NCI-H1092 treated with DMSO at 0.1 percent for 48 hours (cell line): ENCODE data around the gene SNX2.
"Not testable (repeated sequence)": the region's sequence is repeated elsewhere in the genome, so short reads cannot be mapped to it uniquely, and the experiment has no call there.

ENCODE experiments used
- DNase-seq: peaks from one replicate; lab custom pipeline; 2025; lab: John Stamatoyannopoulos, UW

The SNX2 gene, protein sequence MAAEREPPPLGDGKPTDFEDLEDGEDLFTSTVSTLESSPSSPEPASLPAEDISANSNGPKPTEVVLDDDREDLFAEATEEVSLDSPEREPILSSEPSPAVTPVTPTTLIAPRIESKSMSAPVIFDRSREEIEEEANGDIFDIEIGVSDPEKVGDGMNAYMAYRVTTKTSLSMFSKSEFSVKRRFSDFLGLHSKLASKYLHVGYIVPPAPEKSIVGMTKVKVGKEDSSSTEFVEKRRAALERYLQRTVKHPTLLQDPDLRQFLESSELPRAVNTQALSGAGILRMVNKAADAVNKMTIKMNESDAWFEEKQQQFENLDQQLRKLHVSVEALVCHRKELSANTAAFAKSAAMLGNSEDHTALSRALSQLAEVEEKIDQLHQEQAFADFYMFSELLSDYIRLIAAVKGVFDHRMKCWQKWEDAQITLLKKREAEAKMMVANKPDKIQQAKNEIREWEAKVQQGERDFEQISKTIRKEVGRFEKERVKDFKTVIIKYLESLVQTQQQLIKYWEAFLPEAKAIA

DNA sequence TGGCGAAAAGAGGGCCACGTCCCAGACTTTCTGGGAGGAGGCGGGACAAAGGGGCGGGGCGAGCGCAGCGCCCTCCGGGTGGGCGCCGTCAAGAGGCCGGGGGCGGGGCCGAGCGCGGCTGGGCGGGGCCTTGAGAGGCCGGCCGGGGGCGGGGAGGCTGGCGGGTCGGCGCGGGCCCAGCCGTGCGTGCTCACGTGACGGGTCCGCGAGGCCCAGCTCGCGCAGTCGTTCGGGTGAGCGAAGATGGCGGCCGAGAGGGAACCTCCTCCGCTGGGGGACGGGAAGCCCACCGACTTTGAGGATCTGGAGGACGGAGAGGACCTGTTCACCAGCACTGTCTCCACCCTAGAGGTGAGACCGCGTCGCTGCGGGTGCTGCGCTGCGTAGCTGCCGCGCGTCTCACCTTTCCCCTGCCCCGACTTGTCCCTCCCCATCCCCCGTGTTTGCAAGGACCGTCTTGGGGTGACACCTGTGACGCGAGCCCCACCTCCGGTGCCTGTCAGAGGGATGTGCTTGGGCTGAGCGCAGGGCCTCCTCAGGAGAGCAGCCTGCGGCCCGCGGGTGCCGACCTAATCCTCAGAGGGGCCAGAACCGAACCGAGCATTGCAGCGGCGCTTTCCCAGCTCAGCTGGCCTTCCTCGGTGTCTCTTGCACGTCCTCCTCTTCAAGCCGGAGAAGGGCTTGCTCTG is at the start of gene SNX2:
TSS of gene SNX2 (plus strand) at position 220 of the 689 bp plus-strand sequence. CDS start at position 244, 24 bp downstream.
- peak; percentile 73 for DNase-seq

DNA sequence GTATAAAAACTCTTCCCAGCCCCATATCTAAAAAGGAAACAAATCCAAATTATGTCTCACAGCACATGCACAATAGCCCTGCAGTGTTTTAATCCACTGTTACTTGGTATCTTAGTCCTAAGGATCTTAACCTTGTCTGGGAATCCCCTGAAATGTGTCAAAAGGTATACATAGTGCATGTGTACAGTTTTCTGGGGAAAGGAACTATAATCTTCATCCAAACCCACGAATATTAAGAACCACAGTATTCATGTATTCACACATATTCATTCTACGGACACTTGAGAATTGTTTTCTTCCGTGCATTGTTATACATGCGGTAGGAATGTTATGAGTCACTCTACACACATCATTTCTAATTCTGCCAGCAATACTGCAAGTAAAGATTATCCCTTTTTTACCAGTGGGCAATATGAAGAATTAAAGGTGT is 47.8 kb upstream of the SNX2 start:
- no peak for DNase-seq

DNA sequence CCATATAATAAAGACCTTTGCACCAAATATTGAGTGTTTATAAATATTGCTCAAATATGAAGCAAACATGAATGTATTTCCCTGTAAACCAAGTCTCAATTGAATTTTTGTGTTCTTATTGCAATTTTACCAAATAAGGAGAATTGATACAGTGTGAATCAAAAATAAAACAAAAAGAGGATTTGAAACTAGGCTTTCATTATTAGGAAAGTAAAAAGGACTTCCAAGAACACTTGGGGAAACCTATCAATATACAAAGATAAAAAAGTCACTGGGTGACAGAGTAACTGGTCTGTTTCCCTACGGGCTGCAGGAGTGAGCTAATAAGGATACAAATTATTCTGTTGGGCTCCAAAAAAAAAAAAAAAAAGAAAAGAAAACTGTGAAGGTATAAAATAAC is 44.8 kb upstream of the SNX2 start:
- DNase-seq: no peak

DNA sequence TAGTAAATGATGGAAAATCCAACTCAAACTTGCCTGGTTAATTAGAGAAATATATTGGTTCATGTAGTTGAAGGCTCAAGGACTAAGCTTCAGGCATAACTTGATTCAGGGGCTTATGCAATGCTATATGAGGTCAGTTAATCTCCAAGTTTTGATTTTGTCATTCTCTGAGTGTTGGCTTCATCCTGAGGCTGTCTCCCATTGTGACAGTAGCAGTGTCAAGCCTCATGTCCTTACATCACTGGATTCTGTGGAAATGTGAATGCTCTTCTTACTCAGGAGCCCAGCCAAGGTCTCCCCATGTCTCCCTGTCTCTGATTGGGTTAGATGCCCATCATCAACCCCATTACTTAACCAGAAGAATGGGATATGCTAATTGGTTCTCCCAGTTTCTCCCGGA is 44.4 kb upstream of the SNX2 start:
- DNase-seq: no peak

DNA sequence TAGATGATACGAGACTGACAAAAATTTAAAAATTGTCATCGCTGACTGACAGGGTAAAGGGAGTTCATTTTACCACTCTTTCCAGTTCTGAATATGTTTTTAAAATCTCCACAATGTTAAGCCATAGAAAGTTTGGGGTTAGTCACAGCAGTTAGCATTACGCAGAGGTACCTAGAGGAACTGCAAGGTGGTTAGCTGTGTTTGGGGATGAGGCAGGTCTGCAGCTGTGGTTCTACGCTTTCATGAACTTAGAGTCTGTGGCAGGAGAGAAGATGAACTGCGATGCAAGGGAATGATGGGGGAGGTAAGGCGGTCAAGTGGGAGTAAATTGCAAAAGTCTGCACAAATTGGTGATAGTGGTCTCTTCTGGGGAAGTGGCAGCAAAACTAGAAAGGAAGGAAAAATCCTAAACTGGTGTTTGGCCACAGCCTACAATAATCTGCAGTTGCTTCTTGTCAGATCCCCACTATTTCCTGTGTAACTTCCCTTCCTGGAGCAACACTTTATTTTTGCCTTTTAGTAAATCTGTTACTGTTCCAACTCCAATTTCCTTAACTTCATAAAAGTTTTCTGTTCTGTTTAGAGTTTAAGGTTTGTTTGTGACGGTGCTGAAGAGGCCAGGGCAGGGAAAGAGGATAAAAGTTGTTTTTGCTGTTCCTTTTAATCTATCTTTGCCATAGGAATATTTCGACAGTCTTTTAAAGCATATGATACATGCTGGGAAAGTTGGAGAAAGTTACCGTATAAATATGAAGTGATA is 38.6 kb upstream of the SNX2 start:
- DNase-seq: no peak

DNA sequence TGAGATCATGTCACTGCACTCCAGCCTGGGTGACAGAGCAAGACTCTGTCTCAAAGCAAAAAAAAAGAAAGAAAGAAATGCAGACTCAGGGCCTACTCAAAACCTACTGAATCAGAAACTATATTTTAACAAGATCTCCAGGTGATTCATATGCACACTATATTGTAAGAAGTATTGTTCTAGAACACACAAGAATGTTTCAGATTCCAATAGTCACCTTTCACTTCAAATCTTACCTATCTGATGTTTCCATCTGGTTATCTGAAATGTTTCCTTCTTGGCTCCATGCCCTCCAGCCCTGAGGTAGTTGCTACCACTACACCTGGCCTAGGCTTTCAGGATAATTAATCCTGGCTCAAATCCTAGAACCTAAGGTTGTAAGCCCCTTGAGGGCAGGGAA is 36.8 kb upstream of the SNX2 start:
- DNase-seq: no peak

DNA sequence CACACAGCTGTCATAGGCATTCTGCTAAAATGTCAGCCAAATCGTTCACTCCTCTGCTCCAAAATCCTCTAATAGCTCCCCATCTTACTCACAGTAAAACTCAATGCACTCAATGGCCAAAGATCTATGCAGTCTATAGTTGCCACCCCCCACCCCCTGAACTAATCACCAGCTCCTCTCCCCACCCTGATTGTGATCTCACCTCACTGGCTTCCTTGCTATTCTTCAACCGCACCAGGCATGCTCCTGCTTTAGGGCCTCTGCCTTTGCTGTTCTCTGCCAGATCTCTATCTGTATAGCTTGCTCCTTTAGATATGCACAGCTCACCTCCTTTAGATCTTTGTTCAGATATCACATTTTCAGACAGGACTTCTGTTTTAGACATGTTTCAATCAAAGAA is 33.2 kb upstream of the SNX2 start:
- no peak for DNase-seq

DNA sequence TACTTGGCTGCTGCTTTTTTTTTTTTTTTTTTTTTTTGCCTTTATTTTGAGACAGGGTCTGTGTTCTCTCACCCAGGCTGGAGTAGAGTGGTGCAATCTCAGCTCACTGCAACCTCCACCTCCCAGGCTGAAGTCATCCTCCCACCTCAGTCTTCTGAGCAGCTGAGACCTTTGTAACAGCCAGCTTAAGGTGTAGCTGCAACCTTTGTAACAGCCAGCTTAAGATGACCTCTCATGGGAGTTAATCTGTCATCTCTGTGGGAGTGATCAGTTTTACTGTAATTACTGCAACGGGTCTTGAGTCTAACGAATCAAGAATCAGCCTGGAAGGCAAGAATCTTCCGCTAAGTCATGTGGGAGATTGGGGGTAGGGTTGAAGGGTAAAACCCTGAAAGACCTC is 31.6 kb upstream of the SNX2 start:
- DNase-seq: no peak

DNA sequence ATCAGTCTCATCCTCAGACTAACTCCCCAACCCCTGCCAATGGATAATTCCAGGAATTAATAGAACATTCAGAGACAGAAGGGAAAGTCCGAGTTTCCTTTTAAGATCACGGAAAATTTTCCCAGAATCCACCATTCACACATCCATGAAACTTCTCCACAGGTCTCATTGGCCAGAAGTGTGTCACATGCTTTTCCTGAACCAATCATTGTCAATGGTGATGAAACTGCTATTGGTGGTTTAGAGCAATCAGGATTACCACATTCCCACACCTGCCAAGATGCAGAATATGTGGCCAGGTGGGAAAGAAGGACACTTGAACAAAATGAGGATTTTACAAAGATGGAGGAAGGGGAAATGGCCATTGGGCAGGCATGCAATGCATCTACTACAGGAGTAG is 29.3 kb upstream of the SNX2 start:
- no peak for DNase-seq

DNA sequence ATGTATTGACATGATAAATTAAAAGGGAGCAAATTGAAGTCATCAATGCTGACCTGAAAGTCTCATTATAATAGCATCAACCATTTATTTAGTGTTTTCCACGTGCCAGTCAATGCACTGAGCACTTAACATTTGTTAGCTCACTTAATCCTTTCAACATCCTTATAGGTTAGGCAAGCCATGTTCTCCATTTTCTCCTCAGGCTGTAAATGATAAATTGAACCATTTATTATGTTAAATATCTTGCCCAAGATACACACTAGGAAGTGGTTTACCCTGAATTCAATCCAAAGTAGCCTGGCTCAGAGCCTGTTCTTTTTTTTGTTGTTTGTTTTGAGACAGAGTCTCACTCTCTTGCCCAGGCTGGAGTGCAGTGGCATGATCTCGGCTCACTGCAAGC is 25.0 kb upstream of the SNX2 start:
- no peak for DNase-seq

DNA sequence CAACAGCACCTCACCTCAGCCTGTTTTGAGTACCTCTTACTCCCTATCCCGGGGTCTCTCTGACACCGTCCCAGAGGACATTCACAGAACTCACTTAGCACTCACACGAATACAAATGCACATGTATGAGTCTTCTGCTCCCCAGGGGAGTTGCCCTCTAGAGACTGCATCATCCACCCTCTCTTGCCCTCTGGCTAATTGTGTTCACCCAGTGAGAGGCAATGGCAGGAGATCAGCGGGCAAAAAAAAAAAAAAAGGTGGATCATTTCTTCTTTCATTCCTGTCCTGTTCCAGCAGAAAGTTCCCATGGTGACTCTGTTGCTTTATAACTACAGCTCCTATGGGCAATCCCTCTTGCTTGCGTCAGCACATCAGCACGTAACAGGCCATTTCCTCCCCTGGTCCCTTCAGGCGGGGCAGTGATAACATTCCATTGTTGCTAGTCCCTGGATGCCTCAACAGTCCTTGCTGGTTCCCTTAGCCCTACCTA is 23.5 kb upstream of the SNX2 start:
- DNase-seq: no peak

DNA sequence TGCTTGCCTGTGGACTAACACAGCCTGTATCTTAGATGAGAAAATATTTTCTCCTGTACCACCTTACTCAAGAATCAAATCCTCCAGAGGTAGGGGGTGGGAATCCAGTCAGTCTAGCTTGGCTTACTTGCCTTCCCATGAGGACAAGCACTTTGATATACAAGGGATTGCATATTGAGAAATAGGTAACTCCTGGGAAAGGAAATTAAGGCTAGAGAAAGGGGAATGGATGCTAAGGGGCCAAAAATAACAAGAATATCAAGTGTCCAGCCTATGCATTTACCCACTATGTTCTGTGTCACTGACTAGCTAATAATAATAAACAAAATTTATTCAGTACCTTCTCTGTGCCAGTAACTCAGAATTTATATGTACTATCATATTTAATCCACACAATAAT is 21.4 kb upstream of the SNX2 start:
- no peak for DNase-seq

DNA sequence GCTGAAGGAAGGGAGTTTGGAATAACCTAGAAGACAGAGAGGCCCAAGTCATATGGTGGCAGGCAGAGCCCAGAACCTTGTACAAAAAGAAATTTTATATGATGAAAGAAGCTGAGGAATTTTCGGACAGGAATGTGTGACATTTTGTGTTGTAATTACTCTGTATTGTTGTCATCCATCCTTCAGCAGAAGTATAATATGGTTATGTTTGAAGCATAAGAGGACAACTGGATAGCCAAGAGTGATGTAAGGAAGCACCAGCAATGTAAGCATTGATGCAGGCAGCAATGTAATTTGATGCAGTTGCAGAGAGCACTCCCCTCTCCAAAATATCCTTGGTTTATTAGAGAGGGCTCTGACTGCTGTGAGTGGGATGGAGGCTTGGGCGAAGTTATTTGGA is 19.1 kb upstream of the SNX2 start:
- DNase-seq: no peak

DNA sequence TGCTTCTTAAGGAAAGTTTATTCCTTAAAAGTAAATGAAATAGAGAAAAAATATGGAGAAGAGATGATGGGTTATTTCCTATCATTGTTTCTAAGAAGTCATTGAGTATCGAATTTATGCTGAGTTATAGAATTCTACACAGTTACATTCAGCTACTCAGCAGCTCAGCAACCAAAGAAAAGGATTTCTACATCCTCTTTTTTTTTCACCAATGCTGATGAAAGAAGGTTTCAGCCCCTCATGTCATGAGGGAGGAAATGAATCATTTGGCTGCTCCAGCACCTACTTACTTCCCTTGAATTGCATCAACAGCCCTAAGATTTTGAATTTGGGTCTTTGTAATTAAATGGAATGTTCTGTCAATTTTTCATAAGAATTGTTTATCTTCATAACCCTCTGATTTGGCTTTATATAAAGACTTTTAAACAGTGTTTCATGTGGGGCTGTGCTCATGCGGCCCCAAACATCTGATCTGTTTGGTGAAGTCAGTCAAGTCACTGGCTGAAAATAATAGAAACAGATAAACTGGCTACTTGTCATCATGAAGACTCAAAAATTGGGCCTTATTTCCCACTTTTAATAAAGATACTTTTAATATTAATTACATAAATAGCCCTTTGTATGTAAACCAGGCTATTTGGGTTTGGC is 18.5 kb upstream of the SNX2 start:
- no peak for DNase-seq

DNA sequence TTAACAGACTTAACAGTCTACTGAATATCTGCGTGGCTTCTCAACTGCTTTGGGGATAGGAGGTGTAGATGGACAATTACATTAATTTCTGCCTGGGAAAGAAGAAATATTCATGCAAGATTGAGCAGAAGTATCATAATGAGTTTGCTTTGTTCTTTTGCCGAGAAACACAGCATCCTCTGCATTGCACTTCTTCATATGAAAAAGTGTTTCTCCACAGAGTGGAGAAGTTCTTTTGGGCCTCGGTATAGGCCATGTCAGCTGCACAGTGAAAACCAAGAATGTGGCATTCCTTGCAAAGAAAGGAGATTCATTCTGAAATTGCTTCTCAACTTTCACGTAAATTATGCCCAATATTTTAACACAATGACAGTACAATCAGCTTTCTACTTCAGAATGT is 17.6 kb upstream of the SNX2 start:
- DNase-seq: no peak

DNA sequence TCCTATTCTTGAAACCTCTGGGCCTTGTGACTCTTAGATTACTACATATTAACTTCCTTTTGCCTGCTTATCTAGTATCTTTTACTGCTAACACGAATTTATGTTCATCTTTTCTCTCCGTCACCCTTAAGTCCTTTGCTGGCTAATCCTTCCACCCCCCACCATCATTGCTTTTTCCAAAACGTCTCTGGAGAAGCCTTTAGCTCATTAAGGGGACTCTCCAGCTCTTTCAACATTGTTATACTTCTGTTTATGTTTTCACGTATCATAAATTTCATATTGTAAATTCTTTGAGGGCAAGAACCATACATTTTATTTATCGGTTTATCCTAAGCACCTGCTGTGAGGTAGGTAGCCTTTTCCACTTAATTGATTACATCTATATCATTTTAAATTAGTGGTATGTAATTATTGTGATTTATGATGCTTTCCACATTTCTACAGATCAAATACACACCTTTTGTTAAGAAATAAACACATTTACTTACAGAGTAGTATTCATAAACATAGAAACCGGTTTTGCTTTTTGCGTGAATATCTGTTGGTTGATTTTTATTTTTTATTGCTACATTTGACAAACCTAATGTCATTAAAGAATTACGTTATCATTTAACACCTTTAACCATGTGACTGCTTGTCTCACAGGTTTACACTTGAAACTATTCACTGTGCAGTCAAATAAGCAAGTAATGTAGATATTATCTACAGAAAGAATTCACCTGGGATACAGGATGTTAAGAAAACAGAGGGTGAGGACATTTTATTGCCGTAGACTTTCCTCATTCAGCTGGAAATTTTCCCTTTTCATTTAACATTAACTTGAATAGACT is 15.4 kb upstream of the SNX2 start:
- DNase-seq: no peak

DNA sequence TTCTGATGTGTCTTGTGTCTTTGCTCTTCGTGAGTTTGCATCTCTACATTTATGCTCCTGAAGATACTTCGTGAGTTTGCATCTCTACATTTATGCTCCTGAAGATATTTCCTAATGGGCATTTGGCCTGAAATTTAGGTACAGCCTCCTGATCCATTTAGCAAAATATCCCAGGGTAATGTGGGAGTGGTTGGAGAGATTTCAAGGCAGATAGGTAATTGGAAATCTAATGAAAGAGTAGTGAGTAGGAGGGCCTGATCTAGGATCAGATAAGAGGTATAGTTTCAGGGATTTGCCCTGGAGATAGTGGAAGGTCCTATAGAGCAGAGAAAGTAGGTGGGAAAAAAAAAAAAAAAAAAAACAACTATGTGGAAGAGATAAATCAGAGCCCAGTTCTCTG is 14.6 kb upstream of the SNX2 start:
- DNase-seq: no peak

DNA sequence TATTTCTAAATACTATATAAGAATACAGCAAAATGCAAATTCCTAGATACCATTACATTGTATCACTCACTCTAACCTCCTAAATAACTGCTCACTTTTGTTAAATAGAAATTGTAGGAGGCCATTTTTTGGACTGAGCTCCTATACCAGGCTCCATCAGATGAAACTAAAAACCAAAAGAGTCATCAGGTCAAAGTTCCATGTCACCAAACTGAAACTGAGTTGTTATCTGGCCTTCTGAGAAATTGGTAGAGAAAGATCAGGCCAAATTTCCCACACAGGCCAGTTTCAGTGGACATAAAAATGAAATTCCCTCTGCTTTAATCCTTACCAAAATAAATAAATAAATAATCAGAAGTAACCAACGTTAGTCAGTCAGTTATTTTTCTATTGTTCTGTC is 13.8 kb upstream of the SNX2 start:
- no peak for DNase-seq

DNA sequence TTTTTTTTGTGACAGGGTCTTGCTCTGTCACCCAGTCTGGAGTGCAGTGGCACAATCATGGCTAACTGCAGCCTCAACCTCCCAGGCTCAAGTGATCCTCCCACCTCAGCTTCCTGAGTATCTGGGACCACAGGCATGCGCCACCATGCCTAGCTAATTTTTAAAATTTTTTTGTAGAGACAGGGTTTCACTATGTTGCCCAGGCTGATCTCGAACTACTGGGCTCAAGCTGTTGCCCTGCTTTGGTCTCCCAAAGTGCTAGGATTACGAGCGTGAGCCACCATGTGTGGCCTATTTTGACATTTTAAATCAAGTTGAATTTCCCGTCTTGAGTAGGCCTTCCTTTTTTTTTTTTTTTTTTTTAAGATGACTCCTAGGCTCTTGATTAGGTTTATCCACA is 13.0 kb upstream of the SNX2 start:
- not testable (repeated sequence) for DNase-seq

DNA sequence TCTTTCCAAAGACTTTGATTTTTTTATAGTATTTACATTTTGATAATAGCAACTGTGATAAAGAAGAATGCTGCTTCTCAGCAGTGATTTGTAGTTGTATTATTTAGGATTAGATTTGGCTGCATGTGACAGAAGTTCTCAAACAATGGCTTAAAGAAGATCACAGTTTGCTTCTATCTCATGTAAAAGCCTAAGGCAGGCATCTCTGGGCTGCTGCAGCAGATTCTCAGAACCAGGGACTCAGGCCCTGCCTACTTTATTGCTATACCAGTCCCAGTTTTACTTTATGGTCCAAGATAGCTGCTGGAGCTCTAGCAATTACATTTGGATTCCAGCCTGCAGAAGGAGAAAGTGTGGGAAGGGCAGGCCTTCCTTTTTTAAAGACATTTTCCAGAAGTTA is 8.8 kb upstream of the SNX2 start:
- DNase-seq: no peak

DNA sequence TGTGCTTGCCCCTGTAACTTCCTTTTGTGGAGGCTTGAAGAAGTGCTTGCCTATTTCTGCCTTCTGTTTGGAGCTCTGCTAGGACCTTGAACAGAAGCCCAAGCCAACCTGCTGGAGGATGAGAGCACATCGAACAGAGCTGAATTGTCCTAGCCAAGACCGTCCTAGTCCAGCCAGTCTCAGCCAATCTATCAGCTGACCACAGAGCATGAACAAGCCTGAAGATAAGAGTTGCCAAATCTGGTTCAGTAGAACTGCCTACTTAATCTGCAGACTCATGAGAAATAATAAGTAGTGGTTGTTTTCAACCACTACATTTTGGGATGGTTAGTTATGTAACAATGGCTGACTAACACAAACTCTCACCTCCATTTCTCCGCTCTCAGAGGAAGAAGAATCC is 4.4 kb upstream of the SNX2 start:
- no peak for DNase-seq
